HepG2 (cell line): ENCODE data around the gene BAHCC1. TPM values are rescaled to one million over a fixed set of nuclear protein-coding genes. Genes with fewer than 3 reads are reported as not detected.

Experiments used
- ETV6 ChIP-seq: sonication (generic); formaldehyde crosslinking; conservative IDR thresholded peaks from 2 replicates; pipeline ENCODE4 v1.4.0; 2020; ENCODE audit warnings: missing genetic modification reagents
- GABPB1 ChIP-seq: IDR thresholded peaks from 2 replicates; pipeline ENCODE4 v1.6.1; 2016; ENCODE audit warnings: mild to moderate bottlenecking, missing genetic modification reagents, moderate library complexity, missing compliant biosample characterization
- NR3C1 ChIP-seq: sonication (generic); formaldehyde crosslinking; IDR thresholded peaks from 2 replicates; pipeline ENCODE4 v1.4.0; 2020; ENCODE audit warnings: missing genetic modification reagents
- PREB ChIP-seq: sonication (generic); formaldehyde crosslinking; IDR thresholded peaks from 2 replicates; pipeline ENCODE4 v1.4.0; 2020; ENCODE audit warnings: missing genetic modification reagents
- TRAFD1 ChIP-seq: sonication (generic); formaldehyde crosslinking; IDR thresholded peaks from 2 replicates; pipeline ENCODE4 v1.5.1; 2020; ENCODE audit warnings: missing genetic modification reagents, mild to moderate bottlenecking, borderline replicate concordance
- TSC22D2 ChIP-seq: sonication (generic); formaldehyde crosslinking; IDR thresholded peaks from 2 replicates; pipeline ENCODE4 v1.5.1; 2020; ENCODE audit warnings: missing genetic modification reagents, mild to moderate bottlenecking, borderline replicate concordance
- ZBTB38 ChIP-seq: sonication (generic); formaldehyde crosslinking; IDR thresholded peaks from 2 replicates; pipeline ENCODE4 v1.5.1; 2020; ENCODE audit warnings: mild to moderate bottlenecking, missing genetic modification reagents
- ZNF224 ChIP-seq: sonication (generic); formaldehyde crosslinking; IDR thresholded peaks from 2 replicates; pipeline ENCODE4 v1.5.0; 2020; ENCODE audit warnings: mild to moderate bottlenecking, missing genetic modification reagents
- ZNF253 ChIP-seq: sonication (generic); formaldehyde crosslinking; IDR thresholded peaks from 2 replicates; pipeline ENCODE4 v1.8.0; 2022; ENCODE audit warnings: mild to moderate bottlenecking, missing genetic modification reagents, borderline replicate concordance
- ZNF256 ChIP-seq: sonication (generic); formaldehyde crosslinking; conservative IDR thresholded peaks from 2 replicates; pipeline ENCODE4 v1.4.0; 2020; ENCODE audit warnings: missing genetic modification reagents
- ZNF274 ChIP-seq: sonication (generic); formaldehyde crosslinking; IDR thresholded peaks from 2 replicates; pipeline ENCODE4 v1.5.1; 2020; ENCODE audit warnings: mild to moderate bottlenecking, missing genetic modification reagents
- ZNF280D ChIP-seq: sonication (generic); formaldehyde crosslinking; IDR thresholded peaks from 2 replicates; pipeline ENCODE4 v1.5.1; 2020; ENCODE audit warnings: mild to moderate bottlenecking, missing genetic modification reagents
- ZNF713 ChIP-seq: sonication (generic); formaldehyde crosslinking; IDR thresholded peaks from 2 replicates; pipeline ENCODE4 v1.4.0; 2020; ENCODE audit warnings: mild to moderate bottlenecking, missing genetic modification reagents
- polyA plus RNA-seq, 8 experiments: library from polyadenylated mRNA; depleted of rRNA in 3 of 8; stranded (reverse) in 7 of 8; unstranded in 1 of 8; fragments of >200 nt; fragmentation: Illumina TruSeq in 4 of 8; extraction: Trizol in 4 of 8; gene quantifications; 2 replicates each; pipeline versions ENCODE4 v1.2.1 to v1.2.3, GENCODE V29; 2011 to 2016; ENCODE audit warnings: low read depth in 4 of 8, missing spikeins in 1 of 8, mixed read lengths in 1 of 8; ENCODE audit not compliant: insufficient read depth in 1 of 8
- total RNA-seq, 5 experiments: library from RNA; depleted of rRNA; stranded (reverse); fragments of >200 nt; fragmentation: Illumina TruSeq; extraction: Trizol; gene quantifications; 2 replicates each; pipeline ENCODE4 v1.2.3, GENCODE V29; 2016; ENCODE audit warnings: low read depth in 1 of 5
- TF ChIP-seq, protein P1 (sequence below), 2 experiments: sonication (generic) in 1 of 2; formaldehyde crosslinking in 1 of 2; IDR thresholded peaks; 2 replicates each; pipeline versions ENCODE4 v1.4.0 to v1.6.1; 2016 to 2020; ENCODE audit warnings: borderline replicate concordance in 1 of 2, low read depth in 1 of 2, mild to moderate bottlenecking in 1 of 2, missing genetic modification reagents in 1 of 2
- TF ChIP-seq, protein P2 (sequence below): sonication (generic); formaldehyde crosslinking; conservative IDR thresholded peaks from 2 replicates; pipeline ENCODE4 v1.8.0; 2022; ENCODE audit warnings: low read depth, missing genetic modification reagents

The BAHCC1 gene
- total and polyA plus RNA-seq, 2 of the 13 experiments (the other 11 are each of a cell fraction or from before 2014, with no cell fraction given), result 1.4 to 1.7 TPM

DNA sequence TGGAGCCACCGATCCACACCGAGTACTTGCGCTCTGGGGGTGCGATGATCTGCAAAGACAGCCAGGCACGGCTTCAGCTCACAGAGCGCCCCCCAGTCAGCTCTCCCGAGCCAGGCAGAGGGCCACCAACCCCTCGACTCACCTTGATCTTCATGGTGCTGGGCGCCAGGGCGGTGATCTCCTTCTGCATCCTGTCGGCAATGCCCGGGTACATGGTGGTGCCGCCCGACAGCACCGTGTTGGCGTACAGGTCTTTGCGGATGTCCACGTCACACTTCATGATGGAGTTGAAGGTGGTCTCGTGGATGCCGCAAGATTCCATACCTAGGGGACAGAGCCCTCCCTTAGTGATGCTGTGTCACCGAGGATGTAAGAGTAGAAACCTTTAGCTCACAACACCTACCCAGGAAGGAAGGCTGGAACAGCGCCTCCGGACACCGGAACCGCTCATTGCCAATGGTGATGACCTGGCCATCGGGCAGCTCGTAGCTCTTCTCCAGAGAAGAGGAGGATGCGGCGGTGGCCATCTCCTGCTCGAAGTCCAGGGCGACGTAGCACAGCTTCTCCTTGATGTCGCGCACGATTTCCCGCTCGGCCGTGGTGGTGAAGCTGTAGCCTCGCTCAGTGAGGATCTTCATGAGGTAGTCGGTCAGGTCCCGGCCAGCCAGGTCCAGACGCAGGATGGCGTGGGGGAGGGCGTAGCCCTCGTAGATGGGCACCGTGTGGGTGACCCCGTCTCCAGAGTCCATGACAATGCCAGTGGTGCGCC is 115.7 kb downstream of the BAHCC1 start (continued):
- TF ChIP-seq, protein P1, sequence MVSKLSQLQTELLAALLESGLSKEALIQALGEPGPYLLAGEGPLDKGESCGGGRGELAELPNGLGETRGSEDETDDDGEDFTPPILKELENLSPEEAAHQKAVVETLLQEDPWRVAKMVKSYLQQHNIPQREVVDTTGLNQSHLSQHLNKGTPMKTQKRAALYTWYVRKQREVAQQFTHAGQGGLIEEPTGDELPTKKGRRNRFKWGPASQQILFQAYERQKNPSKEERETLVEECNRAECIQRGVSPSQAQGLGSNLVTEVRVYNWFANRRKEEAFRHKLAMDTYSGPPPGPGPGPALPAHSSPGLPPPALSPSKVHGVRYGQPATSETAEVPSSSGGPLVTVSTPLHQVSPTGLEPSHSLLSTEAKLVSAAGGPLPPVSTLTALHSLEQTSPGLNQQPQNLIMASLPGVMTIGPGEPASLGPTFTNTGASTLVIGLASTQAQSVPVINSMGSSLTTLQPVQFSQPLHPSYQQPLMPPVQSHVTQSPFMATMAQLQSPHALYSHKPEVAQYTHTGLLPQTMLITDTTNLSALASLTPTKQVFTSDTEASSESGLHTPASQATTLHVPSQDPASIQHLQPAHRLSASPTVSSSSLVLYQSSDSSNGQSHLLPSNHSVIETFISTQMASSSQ (IDR thresholded peaks at IDR 0.05; ENCODE audit: low read depth), result no peak
- TF ChIP-seq, protein P1 (CRISPR knock-in tag; IDR thresholded peaks at IDR 0.05; ENCODE audit: borderline replicate concordance), result no peak
- no peak for TF ChIP-seq TSC22D2 (CRISPR knock-in tag)
- TF ChIP-seq ZNF253 (CRISPR knock-in tag), result 0 out of 2 replicates have a peak, but pooled peaks have one; percentile 46
- TF ChIP-seq NR3C1 (CRISPR knock-in tag), result no peak
- 0 out of 2 replicates have a peak, but pooled peaks have one; percentile 43 for TF ChIP-seq ZNF224
- TF ChIP-seq TRAFD1 (CRISPR knock-in tag), result no peak
- TF ChIP-seq GABPB1 (CRISPR knock-in tag), result no peak
- TF ChIP-seq, protein P2, sequence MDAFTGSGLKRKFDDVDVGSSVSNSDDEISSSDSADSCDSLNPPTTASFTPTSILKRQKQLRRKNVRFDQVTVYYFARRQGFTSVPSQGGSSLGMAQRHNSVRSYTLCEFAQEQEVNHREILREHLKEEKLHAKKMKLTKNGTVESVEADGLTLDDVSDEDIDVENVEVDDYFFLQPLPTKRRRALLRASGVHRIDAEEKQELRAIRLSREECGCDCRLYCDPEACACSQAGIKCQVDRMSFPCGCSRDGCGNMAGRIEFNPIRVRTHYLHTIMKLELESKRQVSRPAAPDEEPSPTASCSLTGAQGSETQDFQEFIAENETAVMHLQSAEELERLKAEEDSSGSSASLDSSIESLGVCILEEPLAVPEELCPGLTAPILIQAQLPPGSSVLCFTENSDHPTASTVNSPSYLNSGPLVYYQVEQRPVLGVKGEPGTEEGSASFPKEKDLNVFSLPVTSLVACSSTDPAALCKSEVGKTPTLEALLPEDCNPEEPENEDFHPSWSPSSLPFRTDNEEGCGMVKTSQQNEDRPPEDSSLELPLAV (CRISPR knock-in tag), result no peak
- TF ChIP-seq ZBTB38 (CRISPR knock-in tag), result peak; percentile 98
- no peak for TF ChIP-seq ZNF713 (CRISPR knock-in tag)
- TF ChIP-seq ZNF280D, result peak; percentile 59; the same call in 1 of the 2 replicates
- no peak for TF ChIP-seq PREB (CRISPR knock-in tag)
- no peak for TF ChIP-seq ZNF256
- TF ChIP-seq ETV6, result no peak
- 0 out of 2 replicates have a peak, but pooled peaks have one; percentile 19 for TF ChIP-seq ZNF274 (CRISPR knock-in tag)
